HEK293 (cell line): ENCODE measurements around the gene BRMS1.

Source experiments
- CTCF ChIA-PET: fragments of 350-600 bp; formaldehyde crosslinking; extraction: SDS; loops from one replicate; lab custom pipeline; 2021; ENCODE audit warnings: antibody characterized with exemption; lab: Yijun Ruan, JAX
- POLR2A ChIA-PET: fragments of 300-600 bp; formaldehyde crosslinking; extraction: SDS; loops from one replicate; lab custom pipeline; 2020; ENCODE audit warnings: antibody characterized with exemption, inconsistent platforms; lab: Yijun Ruan, JAX
- H3K27ac ChIP-seq: fragments of 200-500 bp; sonication (Bioruptor generic); 2 replicates; pipeline ENCODE4 v1.5.1; 2014; ENCODE audit warnings: low read depth, low read length, control low read depth, inconsistent platforms; ENCODE audit errors: extremely low read depth
- H3K36me3 ChIP-seq, 2 experiments: fragments of 200-500 bp in 1 of 2; sonication (Bioruptor generic) in 1 of 2; 1 replicate in 1 of 2; 2 replicates in 1 of 2; pipeline ENCODE4 v1.5.1; 2014 to 2017; ENCODE audit warnings: inconsistent platforms in 2 of 2, low read length in 2 of 2; ENCODE audit not compliant: control insufficient read depth in 2 of 2, insufficient read depth in 1 of 2
- H3K4me1 ChIP-seq: fragments of 200-500 bp; sonication (Bioruptor generic); 2 replicates; pipeline ENCODE4 v1.5.1; 2014; ENCODE audit warnings: mild to moderate bottlenecking, low read length, inconsistent platforms; ENCODE audit not compliant: control insufficient read depth, insufficient read depth
- H3K4me3 ChIP-seq: 2 replicates; pipeline ENCODE4 v1.5.1; 2011; ENCODE audit warnings: low read depth, mild to moderate bottlenecking, control low read depth, low read length, moderate library complexity
- H3K9me3 ChIP-seq: fragments of 200-500 bp; sonication (Bioruptor generic); 2 replicates; pipeline ENCODE4 v1.5.1; 2014; ENCODE audit warnings: low read depth, low read length, inconsistent platforms; ENCODE audit not compliant: control insufficient read depth, insufficient read depth
- GLIS2 ChIP-seq: fragments of 450-650 bp; formaldehyde crosslinking; IDR thresholded peaks from 2 replicates; pipeline ENCODE4 v1.5.1; 2016; ENCODE audit warnings: missing biosample characterization, missing genetic modification characterization
- KLF7 ChIP-seq: fragments of 450-650 bp; formaldehyde crosslinking; IDR thresholded peaks from 2 replicates; pipeline ENCODE4 v1.5.1; 2016; ENCODE audit warnings: missing biosample characterization, missing genetic modification characterization, borderline replicate concordance
- MZF1 ChIP-seq: fragments of 450-650 bp; formaldehyde crosslinking; IDR thresholded peaks from 2 replicates; pipeline ENCODE4 v1.5.1; 2017; ENCODE audit warnings: missing biosample characterization, missing genetic modification characterization, borderline replicate concordance
- ZFP3 ChIP-seq: fragments of 450-650 bp; formaldehyde crosslinking; IDR thresholded peaks from 2 replicates; pipeline ENCODE4 v1.5.1; 2016; ENCODE audit warnings: low read depth, missing biosample characterization, missing genetic modification characterization
- ZNF248 ChIP-seq: fragments of 450-650 bp; formaldehyde crosslinking; IDR thresholded peaks from 2 replicates; pipeline ENCODE4 v1.5.1; 2017; ENCODE audit warnings: missing biosample characterization, missing genetic modification characterization
- ZNF501 ChIP-seq: fragments of 450-650 bp; formaldehyde crosslinking; IDR thresholded peaks from 2 replicates; pipeline ENCODE4 v1.5.1; 2016; ENCODE audit warnings: missing biosample characterization, missing genetic modification characterization
- ZNF544 ChIP-seq: fragments of 450-650 bp; formaldehyde crosslinking; IDR thresholded peaks from 2 replicates; pipeline ENCODE4 v1.5.0; 2017; ENCODE audit warnings: missing biosample characterization, missing genetic modification characterization
- ZNF664 ChIP-seq: fragments of 450-650 bp; formaldehyde crosslinking; IDR thresholded peaks from 2 replicates; pipeline ENCODE4 v1.5.1; 2016; ENCODE audit warnings: missing biosample characterization, missing genetic modification characterization
- ZSCAN30 ChIP-seq: fragments of 450-650 bp; IDR thresholded peaks from 2 replicates; pipeline ENCODE4 v1.5.1; 2018; ENCODE audit warnings: missing biosample characterization, mild to moderate bottlenecking, missing genetic modification characterization, moderate library complexity
- TF ChIP-seq, protein P1 (sequence below): fragments of 450-650 bp; formaldehyde crosslinking; optimal IDR thresholded peaks from 2 replicates; pipeline ENCODE3; 2016; ENCODE audit warnings: missing biosample characterization, mild to moderate bottlenecking, missing genetic modification characterization
- TF ChIP-seq, protein P2 (sequence below): fragments of 450-650 bp; formaldehyde crosslinking; conservative IDR thresholded peaks from 2 replicates; pipeline ENCODE4 v1.5.1; 2016; ENCODE audit warnings: low read depth, missing biosample characterization, missing genetic modification characterization

The BRMS1 gene

DNA sequence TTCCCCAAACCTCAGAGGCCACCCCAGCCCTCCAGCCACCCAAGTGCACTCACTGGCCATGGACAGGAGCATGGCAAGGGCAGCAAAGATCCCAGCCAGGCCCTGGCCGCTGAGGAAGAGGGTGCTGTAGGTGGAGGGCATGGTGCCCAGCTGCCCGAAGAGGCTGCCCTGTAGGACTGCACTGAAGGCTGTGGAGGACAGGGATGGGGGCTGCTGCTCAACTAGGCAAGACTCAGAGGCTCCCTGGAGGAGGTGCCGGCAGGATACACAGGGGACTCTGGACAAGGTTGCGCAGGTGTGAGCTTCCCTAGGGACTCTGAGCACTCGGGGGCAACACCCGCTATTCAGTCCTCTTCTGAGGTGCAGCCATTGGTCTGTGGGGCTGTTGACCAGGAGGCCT, 23.6 kb upstream of the BRMS1 start:
- no peak for TF ChIP-seq MZF1 (tag by site-specific recombination)
- no peak for TF ChIP-seq ZNF248 (tag by site-specific recombination)
- H3K4me3 ChIP-seq, result no peak overlapping the region
- H3K36me3 ChIP-seq, result peaks cover 0 to 47% of the 10 kb centered on the region in 2 experiments; a peak in 1 of 3 replicates
- H3K27ac ChIP-seq, result no peak overlapping the region
- CTCF ChIA-PET, result no interaction called here
- no peaks in the 10 kb centered on the region for H3K9me3 ChIP-seq
- H3K4me1 ChIP-seq, result no peaks in the 10 kb centered on the region
- POLR2A ChIA-PET, result interaction anchor here (0.9 kb wide), 1 partner anchor 9 kb away, joined by 3 read pairs; no protein-coding TSS in a partner anchor

DNA sequence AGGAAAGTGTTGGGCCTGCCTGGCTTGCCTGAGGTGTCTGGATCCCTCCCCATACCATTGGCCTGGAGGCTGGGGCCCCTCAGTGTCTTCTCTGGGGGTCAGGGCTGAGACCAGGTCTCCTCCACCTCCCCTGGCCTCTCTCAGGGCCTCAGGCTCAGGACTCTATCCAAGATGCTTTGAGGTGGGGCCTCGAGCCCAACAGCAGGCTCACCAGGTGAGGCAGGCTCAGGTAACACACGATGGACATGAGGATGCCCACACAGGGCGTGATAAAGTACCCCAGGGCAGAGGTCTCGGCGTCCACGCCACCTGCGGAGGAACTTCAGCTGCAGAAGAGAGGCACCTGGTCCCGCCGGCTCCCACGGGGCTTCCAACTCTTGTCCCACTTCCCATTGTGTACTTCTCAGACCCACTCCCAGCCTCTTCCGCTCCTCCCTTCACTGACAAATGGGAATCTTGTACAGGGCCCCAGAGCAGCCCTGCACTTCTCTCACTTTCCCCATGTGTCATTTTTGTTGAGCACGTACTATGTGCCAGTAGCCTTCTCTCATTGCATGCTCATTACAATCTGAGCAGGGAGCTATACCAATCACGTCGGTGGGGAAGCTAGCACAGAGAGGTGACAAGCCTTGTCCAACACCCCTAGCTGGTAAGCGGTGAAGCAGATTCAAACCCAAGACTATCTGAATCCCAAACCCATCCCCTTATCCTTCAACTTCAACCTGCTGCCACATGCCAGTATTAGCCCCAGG, 22.8 kb upstream of the BRMS1 start:
- Histone ChIP-seq H3K9me3 (no peaks in the 10 kb centered on the region), H3K36me3 (peaks cover 0 to 54% of the 10 kb centered on the region in 2 experiments; a peak in 1 of 3 replicates), H3K27ac (no peak overlapping the region)
- POLR2A ChIA-PET, result interaction anchor here (0.9 kb wide), 1 partner anchor 8 kb away, joined by 3 read pairs; no protein-coding TSS in a partner anchor
- TF ChIP-seq ZNF664, result peak; percentile 94
- peak; percentile 15; the same call in 1 of the 2 replicates for TF ChIP-seq GLIS2 (tag by site-specific recombination)
- no peak for TF ChIP-seq KLF7 (tag by site-specific recombination)
- TF ChIP-seq, all 188 proteins: peak for 2
- CTCF ChIA-PET, result interaction anchor here (1.7 to 5.6 kb wide), 3 partner anchors 17 to 56 kb away, joined by 5 to 58 read pairs (median 15); no protein-coding TSS in a partner anchor
- Histone ChIP-seq H3K4me1 (no peaks in the 10 kb centered on the region), H3K4me3 (no peak overlapping the region)

DNA sequence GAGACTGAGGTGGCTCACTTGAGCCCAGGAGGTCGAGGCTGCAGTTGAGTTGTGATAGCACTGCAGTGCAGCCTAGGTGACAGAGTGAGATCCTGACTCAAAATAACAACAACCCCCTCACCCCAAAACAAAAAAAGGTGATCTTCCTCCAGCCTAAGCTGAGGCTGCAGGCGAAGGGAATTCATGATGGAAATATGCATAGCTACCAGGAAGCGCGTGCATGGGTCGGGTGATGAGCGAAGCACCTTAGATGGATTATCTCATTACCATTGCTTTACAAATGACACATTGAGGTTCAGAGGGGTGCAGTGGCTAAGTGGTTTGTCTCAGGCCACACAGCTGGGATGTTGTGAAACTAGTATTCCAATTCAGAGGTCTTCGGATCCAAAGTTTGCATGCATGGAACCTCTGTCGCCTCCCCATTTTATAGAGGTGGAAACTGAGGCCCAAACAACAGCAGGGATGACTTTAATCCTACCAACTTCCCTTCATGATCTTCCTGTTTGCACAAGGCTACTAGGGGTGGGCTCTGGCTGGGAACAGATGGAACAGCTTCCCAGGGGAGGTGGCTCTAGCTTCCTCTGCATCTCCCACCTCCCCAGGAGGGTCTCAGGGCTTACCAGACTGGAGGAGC, 22.1 kb upstream of the BRMS1 start:
- H3K4me3 ChIP-seq, result no peak overlapping the region
- no peak overlapping the region for H3K27ac ChIP-seq
- ChIA-PET POLR2A (interaction anchor here (0.6 to 1.0 kb wide), 2 partner anchors 10 to 100 kb away, joined by 3 read pairs; partner anchors contain the start of gene PELI3), CTCF (interaction anchor here (1.3 to 5.6 kb wide), 4 partner anchors 11 to 55 kb away, joined by 3 to 58 read pairs (median 10); no protein-coding TSS in a partner anchor)
- no peaks in the 10 kb centered on the region for H3K9me3 ChIP-seq
- H3K36me3 ChIP-seq, result peaks cover 0 to 62% of the 10 kb centered on the region in 2 experiments; a peak in 1 of 3 replicates
- TF ChIP-seq ZSCAN30, result no peak
- no peak for TF ChIP-seq ZNF544 (tag by site-specific recombination)
- no peak for TF ChIP-seq ZFP3 (tag by site-specific recombination)
- TF ChIP-seq, protein P1, sequence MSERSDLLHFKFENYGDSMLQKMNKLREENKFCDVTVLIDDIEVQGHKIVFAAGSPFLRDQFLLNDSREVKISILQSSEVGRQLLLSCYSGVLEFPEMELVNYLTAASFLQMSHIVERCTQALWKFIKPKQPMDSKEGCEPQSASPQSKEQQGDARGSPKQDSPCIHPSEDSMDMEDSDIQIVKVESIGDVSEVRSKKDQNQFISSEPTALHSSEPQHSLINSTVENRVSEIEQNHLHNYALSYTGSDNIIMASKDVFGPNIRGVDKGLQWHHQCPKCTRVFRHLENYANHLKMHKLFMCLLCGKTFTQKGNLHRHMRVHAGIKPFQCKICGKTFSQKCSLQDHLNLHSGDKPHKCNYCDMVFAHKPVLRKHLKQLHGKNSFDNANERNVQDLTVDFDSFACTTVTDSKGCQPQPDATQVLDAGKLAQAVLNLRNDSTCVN, result no peak
- TF ChIP-seq, protein P2, sequence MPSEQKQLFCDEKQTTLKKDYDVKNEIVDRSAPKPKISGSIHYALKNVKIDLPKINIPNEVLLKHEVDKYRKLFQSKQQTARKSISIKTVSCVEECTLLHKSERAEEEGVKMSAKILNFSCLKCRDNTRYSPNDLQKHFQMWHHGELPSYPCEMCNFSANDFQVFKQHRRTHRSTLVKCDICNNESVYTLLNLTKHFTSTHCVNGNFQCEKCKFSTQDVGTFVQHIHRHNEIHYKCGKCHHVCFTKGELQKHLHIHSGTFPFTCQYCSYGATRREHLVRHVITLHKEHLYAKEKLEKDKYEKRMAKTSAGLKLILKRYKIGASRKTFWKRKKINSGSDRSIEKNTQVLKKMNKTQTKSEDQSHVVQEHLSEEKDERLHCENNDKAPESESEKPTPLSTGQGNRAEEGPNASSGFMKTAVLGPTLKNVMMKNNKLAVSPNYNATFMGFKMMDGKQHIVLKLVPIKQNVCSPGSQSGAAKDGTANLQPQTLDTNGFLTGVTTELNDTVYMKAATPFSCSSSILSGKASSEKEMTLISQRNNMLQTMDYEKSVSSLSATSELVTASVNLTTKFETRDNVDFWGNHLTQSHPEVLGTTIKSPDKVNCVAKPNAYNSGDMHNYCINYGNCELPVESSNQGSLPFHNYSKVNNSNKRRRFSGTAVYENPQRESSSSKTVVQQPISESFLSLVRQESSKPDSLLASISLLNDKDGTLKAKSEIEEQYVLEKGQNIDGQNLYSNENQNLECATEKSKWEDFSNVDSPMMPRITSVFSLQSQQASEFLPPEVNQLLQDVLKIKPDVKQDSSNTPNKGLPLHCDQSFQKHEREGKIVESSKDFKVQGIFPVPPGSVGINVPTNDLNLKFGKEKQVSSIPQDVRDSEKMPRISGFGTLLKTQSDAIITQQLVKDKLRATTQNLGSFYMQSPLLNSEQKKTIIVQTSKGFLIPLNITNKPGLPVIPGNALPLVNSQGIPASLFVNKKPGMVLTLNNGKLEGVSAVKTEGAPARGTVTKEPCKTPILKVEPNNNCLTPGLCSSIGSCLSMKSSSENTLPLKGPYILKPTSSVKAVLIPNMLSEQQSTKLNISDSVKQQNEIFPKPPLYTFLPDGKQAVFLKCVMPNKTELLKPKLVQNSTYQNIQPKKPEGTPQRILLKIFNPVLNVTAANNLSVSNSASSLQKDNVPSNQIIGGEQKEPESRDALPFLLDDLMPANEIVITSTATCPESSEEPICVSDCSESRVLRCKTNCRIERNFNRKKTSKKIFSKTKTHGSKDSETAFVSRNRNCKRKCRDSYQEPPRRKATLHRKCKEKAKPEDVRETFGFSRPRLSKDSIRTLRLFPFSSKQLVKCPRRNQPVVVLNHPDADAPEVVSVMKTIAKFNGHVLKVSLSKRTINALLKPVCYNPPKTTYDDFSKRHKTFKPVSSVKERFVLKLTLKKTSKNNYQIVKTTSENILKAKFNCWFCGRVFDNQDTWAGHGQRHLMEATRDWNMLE, result no peak
- TF ChIP-seq ZNF501 (tag by site-specific recombination), result no peak
- H3K4me1 ChIP-seq, result no peaks in the 10 kb centered on the region
